Keratinocyte (primary cell): ENCODE results near the gene ATE1. TPM values are rescaled to one million over a fixed set of nuclear protein-coding genes. Genes with fewer than 3 reads are reported as not detected.

ENCODE experiments used
- DNase-seq: peaks from one replicate; pipeline ENCODE4 v3.0.0-alpha.2; 2011; ENCODE audit warnings: low read depth, missing footprints, low spot score
- FAIRE-seq: peaks from 2 replicates; lab custom pipeline; 2011; peaks lifted over from hg19 to GRCh38; lab: Jason Lieb, UNC
- H2AFZ ChIP-seq: 2 replicates; pipeline ENCODE4 v1.6.0; 2012; ENCODE audit warnings: low read length, control low read depth, inconsistent platforms; ENCODE audit not compliant: control insufficient read depth
- H3K27ac ChIP-seq: 2 replicates; pipeline ENCODE4 v1.5.1; 2011; ENCODE audit warnings: low read length; ENCODE audit not compliant: control insufficient read depth, insufficient read depth
- H3K27me3 ChIP-seq: 3 replicates; pipeline ENCODE4 v1.6.0; 2011; ENCODE audit warnings: low read length; ENCODE audit not compliant: control insufficient read depth, insufficient read depth; ENCODE audit errors: extremely low read depth
- H3K36me3 ChIP-seq, 2 experiments: 2 replicates in 1 of 2; 3 replicates in 1 of 2; pipeline ENCODE4 v1.5.1; 2011; ENCODE audit warnings: low read length in 2 of 2, mild to moderate bottlenecking in 1 of 2; ENCODE audit not compliant: control insufficient read depth in 2 of 2, insufficient read depth in 2 of 2; ENCODE audit errors: extremely low read depth in 1 of 2
- H3K4me1 ChIP-seq: 3 replicates; pipeline ENCODE4 v1.5.1; 2011; ENCODE audit warnings: low read length; ENCODE audit not compliant: control insufficient read depth, insufficient read depth; ENCODE audit errors: extremely low read depth
- H3K4me2 ChIP-seq: 3 replicates; pipeline ENCODE4 v1.6.0; 2011; ENCODE audit warnings: low read depth, low read length; ENCODE audit not compliant: control insufficient read depth, insufficient read depth; ENCODE audit errors: extremely low read depth
- H3K4me3 ChIP-seq, 3 experiments: fragments of 200-600 bp in 1 of 3; sonication (generic) in 1 of 3; 2 replicates in 2 of 3; 3 replicates in 1 of 3; pipeline ENCODE4 v1.5.1; 2011 to 2016; ENCODE audit warnings: low read length in 3 of 3, mild to moderate bottlenecking in 3 of 3, control low read depth in 2 of 3, inconsistent platforms in 1 of 3, low read depth in 1 of 3, mixed read lengths in 1 of 3, mixed run types in 1 of 3, moderate library complexity in 1 of 3; ENCODE audit not compliant: control insufficient read depth in 2 of 3, insufficient read depth in 2 of 3; ENCODE audit errors: extremely low read depth in 1 of 3
- H3K79me2 ChIP-seq: 2 replicates; pipeline ENCODE4 v1.6.0; 2012; ENCODE audit warnings: low read length; ENCODE audit not compliant: control insufficient read depth, insufficient read depth
- H3K9ac ChIP-seq: 3 replicates; pipeline ENCODE4 v1.6.0; 2011; ENCODE audit warnings: low read length; ENCODE audit not compliant: control insufficient read depth, insufficient read depth; ENCODE audit errors: extremely low read depth
- H3K9me1 ChIP-seq: 3 replicates; pipeline ENCODE4 v1.6.0; 2011; ENCODE audit warnings: low read length; ENCODE audit not compliant: control insufficient read depth, insufficient read depth; ENCODE audit errors: extremely low read depth
- H3K9me3 ChIP-seq: 2 replicates; pipeline ENCODE4 v1.5.1; 2012; ENCODE audit warnings: low read depth, low read length; ENCODE audit not compliant: control insufficient read depth
- H4K20me1 ChIP-seq: 3 replicates; pipeline ENCODE4 v1.6.0; 2011; ENCODE audit warnings: low read length; ENCODE audit not compliant: control insufficient read depth, insufficient read depth; ENCODE audit errors: extremely low read depth
- CTCF ChIP-seq, 3 experiments: IDR thresholded peaks in 1 of 3; conservative IDR thresholded peaks in 1 of 3; optimal IDR thresholded peaks in 1 of 3; 2 replicates in 2 of 3; 3 replicates in 1 of 3; pipeline versions ENCODE3 to v1.5.1; 2011; ENCODE audit warnings: low read length in 3 of 3, mild to moderate bottlenecking in 3 of 3, moderate library complexity in 2 of 3, control low read depth in 1 of 3, inconsistent platforms in 1 of 3; ENCODE audit not compliant: insufficient read depth in 2 of 3; ENCODE audit errors: extremely low read depth in 1 of 3
- EZH2 ChIP-seq: IDR thresholded peaks from one replicate; pipeline ENCODE4 v1.6.1; 2012; ENCODE audit warnings: inconsistent platforms, mild to moderate bottlenecking, low read length, moderate library complexity
- dilution Hi-C: fragments of 300-500 bp; cut with MboI; formaldehyde crosslinking; loops from one replicate; pipeline ENCODE4 v1.7.0; 2020; ENCODE audit warnings: low sequenced_read_pairs; ENCODE audit not compliant: extremely low pct_ligation_motif_present
- polyA plus RNA-seq, 5 experiments: library from polyadenylated mRNA; depleted of rRNA in 3 of 5; stranded (reverse) in 3 of 5; stranded (forward) in 1 of 5; unstranded in 1 of 5; fragments of >200 nt; gene quantifications; 1 replicate in 1 of 5; 2 replicates in 3 of 5; 3 replicates in 1 of 5; pipeline versions ENCODE4 v1.2.1 to v1.2.3, GENCODE V29; 2011 to 2012; ENCODE audit warnings: missing spikeins in 2 of 5, low read depth in 1 of 5, low replicate concordance in 1 of 5

ATE1 gene
- polyA plus RNA-seq, 1 donor (not counting 4 experiments of a cell fraction or from before 2014, with no cell fraction given), result 14.9 TPM

- FAIRE-seq, result no peak
- Histone ChIP-seq H2AFZ (peak overlapping the region; percentile 36), H3K79me2 (no peaks in the 10 kb centered on the region), H3K4me2 (peak overlapping the region; percentile 42), H3K9me1 (no peaks in the 10 kb centered on the region), H4K20me1 (no peaks in the 10 kb centered on the region), H3K36me3 (peaks cover 0 to 9% of the 10 kb centered on the region in 2 experiments), H3K27me3 (no peaks in the 10 kb centered on the region), H3K4me1 (peaks cover 6% of the 10 kb centered on the region), H3K9me3 (no peaks in the 10 kb centered on the region), H3K27ac (peak overlapping the region; percentile 57), H3K4me3 (peak overlapping the region in 1 of 3 experiments; percentile 7), H3K9ac (no peak overlapping the region)
- TF ChIP-seq EZH2 (no peak), CTCF (optimal IDR thresholded peaks at IDR 0.05 in 1 of 3, IDR thresholded peaks at IDR 0.05 in 1 of 3, conservative IDR thresholded peaks at IDR 0.05 in 1 of 3; ENCODE audit: extremely low read depth in 1 of 3, insufficient read depth in 2 of 3, low read length in 3 of 3) (no peak)
- no peak for DNase-seq
- dilution Hi-C loops, result no loop called here
These were observed 136.1 kb downstream of the ATE1 start for GRCh38 chr10:121791761-121792160.

GRCh38 chr10:121788717-121789116, 139.1 kb downstream of the ATE1 start:
- H3K27me3 ChIP-seq, result no peaks in the 10 kb centered on the region
- TF ChIP-seq EZH2 (no peak), CTCF (optimal IDR thresholded peaks at IDR 0.05 in 1 of 3, IDR thresholded peaks at IDR 0.05 in 1 of 3, conservative IDR thresholded peaks at IDR 0.05 in 1 of 3; ENCODE audit: extremely low read depth in 1 of 3, insufficient read depth in 2 of 3, low read length in 3 of 3) (no peak)
- no peak overlapping the region for H3K9ac ChIP-seq
- H4K20me1 ChIP-seq, result no peaks in the 10 kb centered on the region
- H3K9me1 ChIP-seq, result no peaks in the 10 kb centered on the region
- H3K4me1 ChIP-seq, result peaks cover 6% of the 10 kb centered on the region
- no peak overlapping the region for H3K4me3 ChIP-seq
- H3K27ac ChIP-seq, result no peak overlapping the region
- dilution Hi-C loops, result no loop called here
- H3K4me2 ChIP-seq, result no peak overlapping the region
- no peaks in the 10 kb centered on the region for H3K79me2 ChIP-seq
- DNase-seq (no peak), FAIRE-seq (no peak)
- peaks cover 0 to 9% of the 10 kb centered on the region in 2 experiments for H3K36me3 ChIP-seq
- no peak overlapping the region for H2AFZ ChIP-seq
- no peaks in the 10 kb centered on the region for H3K9me3 ChIP-seq
